ENCODE results near the gene MYMK.

The MYMK gene

DNA sequence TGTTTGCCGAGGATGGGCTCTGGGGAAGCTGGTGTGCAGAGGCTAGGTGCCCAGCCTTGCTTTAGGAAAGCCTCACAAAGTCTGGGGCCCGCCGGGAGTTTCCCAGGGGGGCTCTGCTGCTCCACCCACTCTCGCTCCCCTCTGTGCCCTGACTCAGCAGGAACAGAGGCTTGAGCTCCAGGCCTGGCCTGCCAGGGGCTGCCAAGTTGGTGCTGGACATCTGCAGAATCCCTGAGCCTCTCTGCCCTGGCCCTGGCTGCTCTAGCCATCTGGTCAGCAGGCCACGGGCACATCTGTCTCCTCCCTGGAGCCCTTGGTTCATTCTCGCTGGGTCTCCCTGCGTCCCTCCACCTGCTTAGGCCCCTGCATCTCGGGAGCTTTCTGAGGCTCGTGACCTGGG, 9.1 kb upstream of the MYMK start:
- Mint-ChIP-seq H3K36me3 (no peaks in the 10 kb centered on the region), H3K27ac (no peak overlapping the region), H3K27me3 (no peaks in the 10 kb centered on the region), H3K4me3 (peak overlapping the region; percentile 59), H3K4me1 (ENCODE audit: low read depth) (peaks cover 14% of the 10 kb centered on the region), H3K9me3 (ENCODE audit: low read depth) (no peaks in the 10 kb centered on the region)

DNA sequence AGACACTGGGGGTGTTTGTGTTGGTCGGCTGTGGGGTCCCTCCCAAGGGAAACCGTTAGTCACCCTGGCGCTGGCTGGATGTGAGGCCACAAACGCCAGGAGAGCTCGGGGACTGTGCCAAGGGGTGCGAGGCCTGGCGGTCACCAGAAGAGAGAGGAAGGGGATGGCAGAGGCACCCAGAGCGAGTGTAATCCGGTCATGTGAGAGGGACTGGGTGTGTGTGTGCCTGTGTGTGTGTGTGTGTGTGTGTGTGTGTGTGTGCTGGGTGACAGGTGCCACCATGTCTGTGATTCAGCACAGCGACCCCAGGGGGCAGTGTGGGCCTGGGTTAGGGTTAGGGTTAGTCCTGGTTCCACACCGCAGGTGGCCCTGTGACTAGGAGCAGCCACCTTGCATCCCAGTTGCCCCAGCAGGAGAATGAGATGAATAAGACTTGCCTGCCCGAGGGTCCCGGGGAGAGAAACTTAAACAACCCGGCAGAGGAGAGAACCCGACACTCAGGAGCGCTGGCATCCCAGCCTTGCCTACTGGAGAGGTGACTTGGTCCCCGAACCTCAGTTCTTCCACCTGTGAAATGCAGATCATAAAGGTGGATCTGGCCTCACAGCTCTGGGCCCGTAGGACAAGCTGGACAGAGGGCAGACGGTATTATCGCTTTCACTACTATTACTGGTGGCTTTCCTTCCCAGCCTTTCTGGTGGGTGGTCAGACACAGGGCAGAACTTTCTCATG, 8.3 kb upstream of the MYMK start:
- Mint-ChIP-seq H3K9me3 (ENCODE audit: low read depth) (no peaks in the 10 kb centered on the region), H3K4me3 (peak overlapping the region; percentile 58), H3K27ac (no peak overlapping the region), H3K27me3 (no peaks in the 10 kb centered on the region), H3K4me1 (ENCODE audit: low read depth) (peaks cover 14% of the 10 kb centered on the region), H3K36me3 (no peaks in the 10 kb centered on the region)

DNA sequence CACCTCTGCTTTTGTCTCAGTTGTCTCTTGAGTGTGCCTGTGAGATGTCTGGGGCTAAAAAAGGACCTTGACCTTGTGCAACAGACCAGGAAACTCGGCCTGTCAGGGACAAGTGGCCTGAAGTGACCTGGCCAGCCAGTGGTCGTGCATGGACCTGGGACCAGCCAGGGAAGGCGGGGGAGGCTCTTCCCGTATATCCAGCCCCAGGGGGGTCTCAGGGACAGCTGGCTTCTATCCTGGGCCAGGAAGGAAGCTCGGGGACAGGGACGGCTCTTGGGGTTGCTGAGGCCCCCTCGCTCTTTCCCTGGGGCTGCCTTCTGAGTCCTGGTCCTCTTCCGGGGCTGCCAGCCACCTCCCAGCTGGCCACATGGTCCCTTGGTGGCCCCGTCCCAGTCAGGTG, 6.5 kb upstream of the MYMK start:
- Mint-ChIP-seq H3K27me3 (no peaks in the 10 kb centered on the region), H3K9me3 (ENCODE audit: low read depth) (no peaks in the 10 kb centered on the region), H3K4me1 (ENCODE audit: low read depth) (peaks cover 18% of the 10 kb centered on the region), H3K36me3 (no peaks in the 10 kb centered on the region), H3K4me3 (no peak overlapping the region), H3K27ac (no peak overlapping the region)

DNA sequence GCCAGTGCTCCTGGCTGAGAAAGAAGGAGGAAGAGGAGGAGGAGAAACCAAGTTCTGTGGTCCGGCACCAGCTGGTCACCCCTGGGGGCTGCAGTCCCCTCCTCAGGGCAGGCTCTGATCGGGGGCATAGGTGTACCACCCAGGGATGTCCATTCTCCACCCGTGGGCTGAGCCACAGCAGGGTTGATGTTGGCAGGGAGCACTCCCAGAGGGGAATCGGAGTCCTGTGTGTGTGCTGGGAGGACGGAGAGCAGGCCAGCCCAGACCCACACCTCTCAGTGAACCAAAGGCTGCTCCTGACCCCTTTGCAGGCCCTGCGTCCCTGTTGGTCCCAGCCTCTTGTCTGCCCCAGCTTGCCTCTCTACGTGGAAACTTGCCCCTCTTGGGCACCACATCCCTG, 5.1 kb upstream of the MYMK start:
- Mint-ChIP-seq H3K36me3 (no peaks in the 10 kb centered on the region), H3K9me3 (ENCODE audit: low read depth) (no peaks in the 10 kb centered on the region), H3K27me3 (no peaks in the 10 kb centered on the region), H3K4me3 (no peak overlapping the region), H3K4me1 (ENCODE audit: low read depth) (peaks cover 19% of the 10 kb centered on the region), H3K27ac (no peak overlapping the region)

GRCh38 chr9:133529457-133529856, 4.7 kb upstream of the MYMK start:
- Mint-ChIP-seq H3K9me3 (ENCODE audit: low read depth) (no peaks in the 10 kb centered on the region), H3K27ac (no peak overlapping the region), H3K27me3 (no peaks in the 10 kb centered on the region), H3K4me3 (no peak overlapping the region), H3K36me3 (no peaks in the 10 kb centered on the region), H3K4me1 (ENCODE audit: low read depth) (peaks cover 19% of the 10 kb centered on the region)

GRCh38 chr9:133528876-133529241, 4.1 kb upstream of the MYMK start:
- H3K4me1 Mint-ChIP-seq (ENCODE audit: low read depth): peaks cover 16% of the 10 kb centered on the region
- H3K36me3 Mint-ChIP-seq: no peaks in the 10 kb centered on the region
- no peak overlapping the region for H3K27ac Mint-ChIP-seq
- H3K4me3 Mint-ChIP-seq: no peak overlapping the region
- no peaks in the 10 kb centered on the region for H3K9me3 Mint-ChIP-seq (ENCODE audit: low read depth)
- no peaks in the 10 kb centered on the region for H3K27me3 Mint-ChIP-seq

GRCh38 chr9:133528001-133528875, 3.5 kb upstream of the MYMK start:
- no peaks in the 10 kb centered on the region for H3K36me3 Mint-ChIP-seq
- H3K4me3 Mint-ChIP-seq: no peak overlapping the region
- H3K27ac Mint-ChIP-seq: no peak overlapping the region
- peaks cover 11% of the 10 kb centered on the region for H3K4me1 Mint-ChIP-seq (ENCODE audit: low read depth)
- H3K9me3 Mint-ChIP-seq (ENCODE audit: low read depth): no peaks in the 10 kb centered on the region
- no peaks in the 10 kb centered on the region for H3K27me3 Mint-ChIP-seq

GRCh38 chr9:133527444-133527920, 2.7 kb upstream of the MYMK start:
- H3K36me3 Mint-ChIP-seq: no peaks in the 10 kb centered on the region
- no peaks in the 10 kb centered on the region for H3K9me3 Mint-ChIP-seq (ENCODE audit: low read depth)
- peaks cover 5% of the 10 kb centered on the region for H3K4me1 Mint-ChIP-seq (ENCODE audit: low read depth)
- no peak overlapping the region for H3K4me3 Mint-ChIP-seq
- no peaks in the 10 kb centered on the region for H3K27me3 Mint-ChIP-seq
- H3K27ac Mint-ChIP-seq: no peak overlapping the region

DNA sequence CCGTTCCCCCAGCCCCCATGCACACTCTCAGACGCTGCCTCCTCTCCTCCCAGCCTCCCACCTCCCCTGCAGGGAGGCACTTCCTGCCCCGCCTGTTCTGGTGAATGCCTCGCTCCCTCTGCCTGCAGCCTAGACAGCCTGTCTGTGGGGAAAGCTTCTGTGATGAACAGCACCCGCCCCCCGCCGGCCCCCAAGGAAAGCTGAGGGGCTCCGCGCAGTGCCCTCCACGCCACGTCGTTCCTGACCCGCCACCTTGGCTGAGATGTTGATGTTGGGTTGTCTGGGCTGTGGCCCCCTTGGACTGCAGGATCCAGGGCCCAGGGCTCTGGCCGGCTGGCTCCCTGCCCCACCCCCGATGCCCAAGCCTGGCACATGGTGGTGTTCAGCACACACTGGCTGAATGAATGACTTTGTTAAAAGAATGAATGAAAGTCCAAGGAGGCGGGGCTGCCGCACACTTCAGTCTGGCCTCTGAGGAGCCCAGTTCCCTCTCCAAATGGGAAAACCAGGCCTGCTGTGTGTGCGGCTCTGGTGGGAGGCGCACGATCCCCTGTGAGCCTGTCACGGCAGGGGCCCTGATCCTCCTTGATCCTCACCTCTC, 2.1 kb upstream of the MYMK start:
- Mint-ChIP-seq H3K36me3 (no peaks in the 10 kb centered on the region), H3K4me1 (ENCODE audit: low read depth) (peaks cover 5% of the 10 kb centered on the region), H3K4me3 (no peak overlapping the region), H3K27ac (no peak overlapping the region), H3K9me3 (ENCODE audit: low read depth) (no peaks in the 10 kb centered on the region), H3K27me3 (no peaks in the 10 kb centered on the region)

DNA sequence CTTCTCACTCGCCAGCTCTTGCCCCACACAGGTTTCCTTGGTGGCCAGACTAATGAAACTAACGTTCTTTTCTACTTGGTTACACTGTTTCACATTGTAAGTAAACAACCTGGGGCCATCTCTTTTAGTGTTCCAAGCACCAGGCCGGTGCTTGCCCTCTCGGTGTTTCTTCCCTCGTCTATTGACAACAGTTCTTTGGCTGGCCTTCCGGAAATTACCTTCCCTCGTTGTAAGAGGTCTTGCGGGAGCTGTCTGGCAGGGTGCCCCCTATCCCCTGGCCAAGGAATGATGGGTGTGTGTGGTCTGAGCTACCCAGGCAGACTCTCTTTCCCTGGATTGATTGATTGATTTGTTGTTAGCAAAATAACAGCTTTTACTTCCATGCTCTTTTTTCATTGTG, 918 bp upstream of the MYMK start:
- Mint-ChIP-seq H3K27ac (no peak overlapping the region), H3K4me1 (ENCODE audit: low read depth) (peaks cover 5% of the 10 kb centered on the region), H3K4me3 (no peak overlapping the region), H3K27me3 (no peaks in the 10 kb centered on the region), H3K36me3 (no peaks in the 10 kb centered on the region), H3K9me3 (ENCODE audit: low read depth) (no peaks in the 10 kb centered on the region)

- Mint-ChIP-seq H3K9me3 (ENCODE audit: low read depth) (no peaks in the 10 kb centered on the region), H3K27me3 (no peaks in the 10 kb centered on the region), H3K4me1 (ENCODE audit: low read depth) (peaks cover 5% of the 10 kb centered on the region), H3K4me3 (no peak overlapping the region), H3K36me3 (no peaks in the 10 kb centered on the region), H3K27ac (no peak overlapping the region)
These were observed 613 bp downstream of the MYMK start for GRCh38 chr9:133524146-133524545.

- Mint-ChIP-seq H3K9me3 (ENCODE audit: low read depth) (no peaks in the 10 kb centered on the region), H3K4me3 (no peak overlapping the region), H3K4me1 (ENCODE audit: low read depth) (peaks cover 5% of the 10 kb centered on the region), H3K36me3 (no peaks in the 10 kb centered on the region), H3K27ac (no peak overlapping the region), H3K27me3 (no peaks in the 10 kb centered on the region)
These were observed 1.7 kb downstream of the MYMK start for GRCh38 chr9:133523106-133523505.

DNA sequence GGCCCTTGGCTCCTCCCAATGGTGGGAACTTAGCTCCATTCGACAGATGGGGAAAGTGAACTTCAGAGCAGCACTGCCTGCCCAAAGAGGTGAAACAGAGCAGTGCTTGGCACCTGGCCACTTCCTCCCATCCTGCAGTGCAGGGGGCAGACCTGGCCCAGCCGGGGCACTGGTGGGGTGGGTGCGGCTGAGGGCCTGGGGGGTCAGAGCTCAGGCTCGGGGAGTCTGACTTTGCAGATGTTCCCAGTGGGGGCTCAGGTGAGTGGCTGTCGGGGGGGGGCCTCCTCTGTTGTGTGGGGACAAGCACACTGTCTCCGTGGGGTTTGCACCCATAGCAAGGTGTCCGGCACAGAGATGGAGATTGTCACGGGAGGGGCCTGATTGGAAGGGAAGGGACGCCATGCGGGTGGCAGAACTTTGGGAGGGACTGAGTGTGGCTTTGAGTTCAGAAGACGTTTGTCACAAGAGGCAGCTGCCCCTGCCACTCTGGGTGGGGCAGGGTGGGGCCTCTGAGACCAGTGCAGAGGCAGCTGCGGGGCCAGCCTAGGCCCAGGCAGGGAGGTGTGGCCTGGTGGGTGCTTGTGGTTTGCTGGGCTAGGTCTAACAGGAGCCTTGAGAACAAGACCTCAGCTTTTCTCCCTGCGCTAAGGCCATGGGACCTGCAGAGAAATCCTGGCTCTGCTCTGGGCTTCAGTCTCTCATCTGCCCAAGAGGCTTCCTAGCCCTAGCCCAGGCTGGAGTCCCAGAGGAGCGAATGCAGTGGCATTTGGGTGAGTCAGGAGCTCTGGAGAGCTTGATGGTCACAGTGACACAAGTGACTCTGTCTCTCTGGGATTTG, 2.5 kb downstream of the MYMK start:
- Mint-ChIP-seq H3K4me3 (no peak overlapping the region), H3K27me3 (no peaks in the 10 kb centered on the region), H3K4me1 (ENCODE audit: low read depth) (peaks cover 5% of the 10 kb centered on the region), H3K36me3 (no peaks in the 10 kb centered on the region), H3K27ac (no peak overlapping the region), H3K9me3 (ENCODE audit: low read depth) (no peaks in the 10 kb centered on the region)

DNA sequence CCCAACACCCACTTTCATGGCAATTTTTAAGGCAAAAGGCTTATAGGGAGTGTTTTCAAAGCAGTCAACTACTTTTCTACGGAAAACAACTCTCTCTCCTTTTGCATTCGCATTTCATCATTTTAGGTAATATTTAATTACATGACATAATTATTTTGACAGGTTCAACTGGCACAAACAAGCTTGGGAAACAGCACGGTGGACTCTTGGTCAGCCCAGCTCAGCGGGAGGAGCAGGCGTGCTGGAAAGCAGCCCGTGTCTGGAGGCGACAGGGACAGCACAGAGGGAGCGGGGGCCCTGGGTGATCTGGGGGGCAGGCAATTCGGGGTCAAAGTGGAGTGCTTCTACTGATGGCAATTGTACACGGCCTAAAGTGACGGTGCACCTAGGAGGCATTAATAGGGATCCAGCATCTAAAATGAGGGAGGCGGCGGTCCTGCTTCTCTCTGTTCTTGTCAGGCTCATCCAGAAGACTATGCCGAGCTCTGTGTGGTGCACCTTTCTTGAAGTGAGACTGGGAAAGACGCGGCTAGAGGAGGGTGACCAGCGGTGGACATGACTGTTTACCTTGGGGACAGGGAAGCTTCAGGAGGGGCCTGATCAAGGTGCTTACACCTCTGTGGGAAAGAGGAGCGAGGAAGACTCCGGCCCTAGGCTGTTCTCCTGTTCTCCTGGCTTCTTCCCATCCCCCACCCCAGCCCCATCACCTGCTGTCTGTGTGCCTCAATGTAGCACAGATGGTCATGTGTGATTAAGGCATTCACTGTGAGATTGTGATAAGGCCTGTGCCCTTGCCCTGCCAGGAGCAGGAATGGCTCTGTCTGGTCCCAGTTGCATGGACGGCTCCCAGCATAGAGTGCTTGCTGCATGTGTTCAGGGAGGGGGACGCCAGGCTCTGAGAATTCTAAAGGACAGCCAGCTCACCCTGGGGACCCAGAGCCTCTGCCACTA, 3.4 kb downstream of the MYMK start:
- Mint-ChIP-seq H3K36me3 (no peaks in the 10 kb centered on the region), H3K4me1 (ENCODE audit: low read depth) (peaks cover 2% of the 10 kb centered on the region), H3K4me3 (no peak overlapping the region), H3K9me3 (ENCODE audit: low read depth) (no peaks in the 10 kb centered on the region), H3K27me3 (no peaks in the 10 kb centered on the region), H3K27ac (no peak overlapping the region)

Measured in activated naive CD8-positive, alpha-beta T cell (primary cell).